Stimulated activated CD8-positive, alpha-beta memory T cell treated with anti-CD3 and anti-CD28 coated beads, Interleukin-7, amount 100 ng/mL, for 1 hour (primary cell): ENCODE data around the gene USP6.
"Not testable (repeated sequence)": the region's sequence is repeated elsewhere in the genome, so short reads cannot be mapped to it uniquely, and the experiment has no call there.

Source experiments
- DNase-seq, 2 donors: peaks; one replicate each; pipeline ENCODE4 v3.0.0-alpha.2; 2020; ENCODE audit warnings: low read depth in 2 of 2

The USP6 gene

GRCh38 chr17:5122056-5122455 lies 6.2 kb downstream of the USP6 start:
- not testable (repeated sequence) for DNase-seq

DNA sequence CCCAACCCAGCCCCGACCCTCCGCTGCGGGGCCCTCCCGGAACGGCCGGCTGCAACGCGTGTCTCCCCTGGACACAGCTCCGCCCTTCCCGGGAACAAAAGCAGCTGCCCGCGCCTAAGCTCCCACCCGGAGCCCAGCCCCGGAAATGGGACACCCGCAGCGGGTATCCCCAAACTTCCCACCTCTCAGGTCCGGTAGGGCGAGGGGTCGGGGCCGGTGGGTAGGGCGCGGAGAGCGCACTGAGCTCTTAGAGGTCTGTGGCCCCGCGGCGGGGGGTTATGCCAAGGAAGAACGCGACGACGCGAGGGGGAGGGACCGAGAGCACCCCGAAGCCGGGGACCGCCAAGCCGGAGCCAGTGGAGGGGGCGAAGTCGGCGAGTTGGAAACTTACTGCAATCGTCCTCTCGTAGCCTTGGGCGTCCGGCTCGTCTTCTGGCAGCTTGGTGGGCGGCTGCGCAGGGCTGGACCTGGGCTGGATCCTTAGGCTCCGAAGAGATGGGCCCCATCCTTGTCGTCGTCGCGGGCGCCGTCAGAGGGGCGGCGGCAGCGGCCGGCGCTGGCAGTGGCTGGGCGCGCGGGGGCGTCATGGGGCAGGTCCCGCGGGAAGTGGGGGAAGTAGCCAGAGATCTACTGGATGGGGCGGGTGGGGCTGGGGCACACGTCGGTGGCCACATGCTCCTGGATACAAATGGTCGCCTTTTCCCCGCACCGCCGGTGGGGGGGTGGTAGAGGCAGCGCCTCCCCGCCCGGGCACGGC lies 6.9 kb downstream of the USP6 start:
- DNase-seq = no peak

DNA sequence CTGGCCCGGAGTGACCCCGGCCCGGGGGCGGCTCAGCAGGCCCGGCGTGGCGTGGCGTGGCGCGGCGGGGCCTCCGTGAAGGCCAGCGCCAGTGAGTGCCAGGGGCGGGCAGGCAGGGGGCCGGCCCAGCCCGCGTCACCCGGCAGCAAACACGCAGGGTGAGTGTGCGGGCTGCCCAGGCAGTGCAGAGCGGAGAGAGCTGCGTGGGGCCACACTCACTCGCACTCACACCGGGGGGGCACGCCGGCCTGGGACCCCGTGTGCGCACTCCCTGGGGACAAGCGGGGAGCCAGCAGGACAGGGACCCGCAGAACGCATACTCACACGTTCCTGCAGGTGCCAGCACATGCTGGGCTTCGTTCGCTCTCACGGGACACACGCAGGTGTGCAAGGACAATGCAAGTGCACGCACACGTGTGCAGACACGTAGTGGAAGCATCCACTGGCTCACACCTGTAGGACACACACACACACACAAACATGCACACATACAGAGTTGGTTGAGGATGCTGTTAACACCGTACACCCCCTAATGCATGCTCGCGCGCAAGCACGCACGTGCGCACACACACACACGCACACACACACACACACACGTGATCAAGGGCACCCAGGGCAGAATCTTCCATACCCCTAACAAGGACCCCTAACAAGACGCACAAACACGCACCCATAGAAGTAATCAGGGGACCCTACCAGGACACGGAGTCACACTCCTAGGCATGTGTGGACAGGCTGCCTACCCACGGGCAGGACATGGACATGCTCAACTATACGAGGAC lies 7.7 kb downstream of the USP6 start:
- no peak for DNase-seq

GRCh38 chr17:5124125-5124760 lies 8.4 kb downstream of the USP6 start:
- DNase-seq = not testable (repeated sequence)

- not testable (repeated sequence) for DNase-seq
Observed at GRCh38 chr17:5124896-5125295, 9.1 kb downstream of the USP6 start.

DNA sequence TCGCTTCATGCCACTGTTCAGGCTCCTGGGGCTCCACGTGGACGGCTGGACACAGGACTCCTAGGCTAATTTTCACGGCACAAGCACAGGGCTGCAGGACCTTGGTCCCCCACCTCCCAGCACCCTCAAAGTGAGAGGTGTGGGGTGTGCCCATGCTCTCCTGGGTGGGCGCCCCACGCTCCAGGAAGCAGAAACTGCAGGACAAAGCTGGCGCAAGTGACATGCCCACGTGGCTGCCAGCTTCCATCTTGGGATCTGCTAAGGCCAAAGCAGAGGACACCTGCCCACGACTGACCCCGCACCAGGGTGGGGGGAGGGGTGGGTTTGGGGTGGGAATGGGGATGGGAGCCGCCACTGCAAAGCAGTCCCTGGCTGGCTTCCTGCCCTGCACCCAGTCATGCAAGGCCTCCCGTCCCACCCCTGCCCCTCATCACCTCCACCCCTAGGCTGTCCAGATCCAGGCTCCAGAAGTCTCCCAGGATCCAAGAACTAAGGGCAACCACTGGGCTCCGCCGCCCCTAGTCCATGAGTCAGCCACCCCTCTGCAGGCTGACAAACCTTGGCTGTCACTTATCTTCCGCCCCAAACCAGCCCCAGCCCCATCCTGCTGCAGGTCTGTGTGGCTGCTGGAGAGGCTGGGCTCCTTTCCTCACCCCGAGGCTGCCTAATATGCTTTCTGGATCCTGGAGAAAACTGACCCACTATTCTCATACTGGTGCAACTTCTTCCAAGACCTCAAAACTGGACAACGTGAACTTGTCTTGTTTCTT lies 11.1 kb downstream of the USP6 start:
- no peak for DNase-seq

GRCh38 chr17:5127910-5128309 lies 12.1 kb downstream of the USP6 start:
- no peak for DNase-seq

- DNase-seq = not testable (repeated sequence)
Observed at GRCh38 chr17:5128387-5128786, 12.6 kb downstream of the USP6 start.

GRCh38 chr17:5128905-5129535 lies 13.2 kb downstream of the USP6 start:
- no peak for DNase-seq

DNA sequence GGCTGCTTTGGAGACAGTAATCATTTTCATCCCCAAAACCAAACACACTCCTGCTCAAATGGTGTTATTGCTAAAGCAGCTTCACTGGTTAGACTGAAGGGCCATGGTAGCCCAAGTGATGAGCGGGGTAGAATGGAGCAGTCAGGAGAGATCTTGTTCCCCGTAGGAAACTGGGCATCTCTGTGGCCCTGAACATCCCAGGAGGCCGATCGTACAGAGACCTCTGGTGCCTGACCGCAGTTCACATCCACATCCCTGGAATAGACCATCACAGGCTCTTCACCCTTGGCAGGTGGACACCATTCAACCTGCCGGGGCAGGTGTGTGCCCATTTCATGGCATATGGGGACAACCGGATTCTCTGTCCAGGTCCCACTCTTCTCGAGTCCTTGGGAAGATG lies 13.9 kb downstream of the USP6 start:
- not testable (repeated sequence) for DNase-seq

- not testable (repeated sequence) for DNase-seq
Observed at GRCh38 chr17:5130261-5130660, 14.4 kb downstream of the USP6 start.

DNA sequence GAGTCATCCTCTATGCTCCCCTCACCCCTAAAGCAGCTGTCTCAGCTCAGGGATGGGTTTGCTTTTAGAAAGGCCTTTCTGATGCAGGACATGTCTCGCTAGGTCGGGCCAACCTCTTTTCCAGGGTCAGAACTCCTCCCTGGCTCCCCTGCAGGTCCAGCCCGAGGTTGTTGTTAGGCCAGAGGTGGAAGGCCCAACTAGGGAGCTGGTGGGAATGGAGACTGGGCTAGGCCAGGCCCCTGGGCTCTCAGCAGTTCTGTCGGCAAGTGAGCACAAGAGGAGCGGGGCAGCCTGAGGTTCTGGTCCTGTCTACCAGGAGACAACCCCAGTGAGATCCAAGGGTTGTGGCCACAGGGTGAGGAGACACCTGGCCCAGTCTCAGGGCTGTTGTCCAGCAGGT lies 14.9 kb downstream of the USP6 start:
- DNase-seq = not testable (repeated sequence)

DNA sequence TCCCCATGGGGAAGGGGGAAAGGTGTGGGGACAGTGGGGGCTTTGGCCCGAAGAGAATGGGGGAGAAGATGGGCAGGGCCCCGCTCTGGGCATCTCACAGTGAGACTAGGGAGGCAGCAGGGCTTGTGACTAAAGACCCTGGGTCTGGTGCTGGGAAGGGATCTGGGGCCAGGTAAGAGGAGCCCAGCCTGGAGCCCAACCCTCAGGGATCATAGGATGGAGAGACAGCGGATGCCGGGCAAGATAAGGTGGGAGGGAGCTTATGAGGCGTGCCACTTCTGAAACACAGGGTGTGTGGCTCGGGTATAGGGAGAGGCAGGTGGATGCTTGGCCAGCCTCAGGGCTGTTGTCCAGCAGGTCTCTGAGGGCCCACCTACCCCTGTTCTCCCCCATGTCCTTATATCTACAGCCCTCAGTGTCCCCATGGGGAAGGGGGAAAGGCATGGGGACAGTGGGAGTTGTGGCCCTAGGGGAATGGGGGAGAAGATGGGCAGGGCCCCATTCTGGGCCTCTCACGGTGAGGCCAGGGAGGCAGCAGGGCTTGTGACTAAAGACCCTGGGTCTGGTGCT lies 15.4 kb downstream of the USP6 start:
- no peak for DNase-seq

DNA sequence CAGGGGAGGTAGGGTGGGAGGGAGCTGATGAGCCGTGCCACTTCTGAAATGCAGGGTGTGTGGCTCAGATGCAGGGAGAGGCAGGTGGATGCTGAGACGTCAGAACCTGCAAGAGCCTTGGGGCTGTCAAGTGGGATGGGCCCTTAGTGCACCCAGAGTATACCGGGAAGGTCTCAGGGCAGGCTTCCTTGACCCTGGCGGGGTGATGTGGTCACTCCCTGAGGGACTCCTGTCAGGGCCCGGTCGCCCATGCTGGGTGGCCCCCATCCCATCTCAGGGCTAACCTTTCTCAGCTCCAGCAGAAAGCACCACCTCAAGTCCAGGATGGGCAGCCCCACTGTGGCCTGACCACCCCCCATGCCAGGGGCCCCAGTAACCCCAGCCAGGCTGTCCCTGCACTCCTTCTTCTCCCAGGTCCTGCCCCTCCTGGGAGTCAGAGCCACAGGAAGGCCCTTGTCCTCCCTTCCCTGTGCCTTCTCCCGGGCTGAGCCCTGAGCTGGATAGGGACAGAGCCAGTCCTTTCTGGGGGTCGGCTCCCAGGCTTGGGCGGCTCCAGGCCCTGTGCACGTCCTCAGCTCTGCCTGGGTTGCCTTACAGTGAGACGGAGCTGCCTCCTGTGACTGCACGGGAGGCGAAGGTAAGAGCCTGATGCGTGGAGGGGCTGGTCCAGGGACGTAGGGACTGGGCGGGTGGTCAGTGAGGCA lies 16.1 kb downstream of the USP6 start:
- DNase-seq = not testable (repeated sequence)

DNA sequence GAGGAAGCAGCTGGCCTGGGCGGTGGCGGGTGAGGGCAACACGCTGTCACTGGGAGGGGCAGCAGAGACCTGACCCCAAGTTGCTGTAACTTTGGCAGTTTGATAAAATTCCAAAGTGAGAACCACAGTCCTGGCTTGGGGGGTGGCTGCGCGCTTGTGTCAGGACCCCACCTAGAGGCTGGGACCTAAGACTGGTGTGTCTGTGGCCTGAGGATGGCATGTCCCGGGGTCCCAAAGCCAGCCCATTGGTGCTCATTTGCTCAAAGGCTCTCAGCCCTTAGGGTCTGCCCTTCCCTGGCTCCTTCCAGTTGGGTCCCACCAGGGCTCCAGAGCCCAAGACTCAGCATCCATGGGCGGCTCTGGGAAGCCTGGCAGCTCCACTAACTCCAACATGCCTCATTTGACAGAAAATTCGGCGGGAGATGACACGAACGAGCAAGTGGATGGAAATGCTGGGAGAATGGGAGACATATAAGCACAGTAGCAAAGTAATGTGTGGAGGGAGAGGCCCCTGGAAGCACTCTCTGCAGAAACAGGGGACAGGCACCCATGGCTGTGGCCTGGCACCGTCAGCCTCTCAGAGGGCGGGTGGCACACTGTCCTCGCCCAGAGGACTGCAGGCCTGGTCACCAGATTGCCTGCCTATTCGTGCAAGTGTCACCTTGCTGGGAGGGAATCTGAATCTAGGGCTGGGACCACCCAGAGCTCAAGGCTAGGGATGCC lies 16.8 kb downstream of the USP6 start:
- not testable (repeated sequence) for DNase-seq

DNA sequence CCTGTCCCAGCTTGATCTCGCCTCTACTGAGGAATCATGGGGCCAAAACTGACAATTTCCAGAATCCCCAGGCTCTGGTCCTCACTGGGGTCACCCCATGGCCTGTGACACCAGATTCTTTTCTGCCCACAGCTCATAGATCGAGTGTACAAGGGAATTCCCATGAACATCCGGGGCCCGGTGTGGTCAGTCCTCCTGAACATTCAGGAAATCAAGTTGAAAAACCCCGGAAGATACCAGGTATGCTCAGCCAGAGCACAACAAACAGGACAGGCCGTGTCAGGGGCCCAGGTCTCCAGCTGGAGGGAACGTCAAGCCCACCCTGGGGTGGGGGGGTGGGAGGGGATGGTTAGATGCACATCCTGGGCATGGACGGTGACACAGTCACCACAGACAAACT lies 17.5 kb downstream of the USP6 start:
- DNase-seq = no peak

DNA sequence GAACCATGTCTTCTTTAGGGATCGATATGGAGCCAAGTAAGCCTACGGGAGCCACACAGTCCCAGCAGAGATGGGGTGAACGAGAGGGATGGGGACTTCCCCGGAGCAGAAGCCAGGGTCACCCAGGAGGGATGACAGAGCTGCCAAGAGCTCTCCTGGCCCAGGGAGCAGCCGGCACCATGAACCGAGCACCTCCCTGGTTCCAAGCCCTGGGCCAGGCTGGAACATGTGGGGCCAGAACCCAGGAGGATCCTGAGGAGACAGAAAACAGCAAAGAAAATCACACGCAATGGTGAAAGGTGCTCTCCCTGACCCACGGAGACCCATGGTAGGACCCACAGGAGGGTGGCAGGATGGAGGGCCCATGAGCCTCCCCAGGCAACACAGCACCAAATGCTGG lies 18.1 kb downstream of the USP6 start:
- DNase-seq = not testable (repeated sequence)

DNA sequence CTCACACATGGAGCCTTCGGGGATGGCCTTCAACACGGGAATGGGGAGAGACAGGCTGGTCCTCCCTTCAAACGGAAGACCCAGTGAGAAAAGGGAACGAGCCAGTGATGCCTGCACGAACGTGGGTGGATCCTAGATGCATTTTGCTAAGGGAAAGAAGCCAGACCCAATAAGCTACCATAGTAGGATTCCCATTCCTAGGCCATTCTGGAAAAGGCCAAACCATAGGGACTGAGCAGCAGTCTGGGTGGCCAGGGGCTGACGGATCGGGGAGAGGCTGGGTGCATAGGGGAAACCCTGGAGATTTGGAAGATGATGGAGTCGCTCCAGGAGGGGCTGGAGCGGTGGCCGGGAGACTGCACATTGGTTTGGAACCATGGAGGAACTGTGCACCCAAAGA lies 18.7 kb downstream of the USP6 start:
- not testable (repeated sequence) for DNase-seq

DNA sequence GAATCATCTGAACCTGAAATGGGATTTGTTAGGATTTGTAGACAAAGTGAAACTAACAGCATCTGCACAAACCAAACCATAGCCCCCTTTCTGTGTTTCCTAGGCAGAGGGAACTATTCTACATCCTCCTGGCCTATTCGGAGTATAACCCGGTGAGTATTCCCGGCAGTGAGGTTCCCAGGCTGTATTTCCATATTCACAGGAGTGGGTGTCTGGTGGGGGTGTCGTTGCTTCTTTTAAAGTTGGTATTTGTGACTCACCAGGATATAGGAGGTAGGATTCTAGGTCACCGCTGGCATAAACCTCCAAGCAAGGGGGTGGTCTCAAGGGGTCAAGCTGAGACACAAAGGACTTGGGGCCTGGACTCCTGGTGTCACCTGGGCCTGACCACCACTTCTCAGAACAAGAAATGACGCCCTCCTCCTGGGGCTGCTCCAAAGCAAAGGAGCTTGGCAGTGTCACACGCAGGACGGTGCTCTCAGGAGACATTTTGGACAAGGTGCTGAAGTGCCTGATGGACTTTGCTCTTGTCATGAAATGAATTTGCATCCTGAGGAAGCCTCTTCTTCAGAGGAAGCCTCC lies 19.4 kb downstream of the USP6 start:
- not testable (repeated sequence) for DNase-seq
